ENCODE data around the gene MS4A10.

GRCh38 chr11:60814112-60814511 is 29.0 kb downstream of the MS4A10 start:
- TF ChIP-seq CTCF (IDR thresholded peaks at IDR 0.05) = no peak
- TF ChIP-seq POLR2A (IDR thresholded peaks at IDR 0.05) = no peak

All from body of pancreas (tissue), 4 donors.